EL (cell line): ENCODE data around the gene INHA.
A peak's percentile ranks its signal among the peaks of the same experiment; 100 is the strongest.

Experiments used
- DNase-seq: peaks from one replicate; pipeline ENCODE4 v3.0.0-alpha.2; 2016

The INHA gene

DNA sequence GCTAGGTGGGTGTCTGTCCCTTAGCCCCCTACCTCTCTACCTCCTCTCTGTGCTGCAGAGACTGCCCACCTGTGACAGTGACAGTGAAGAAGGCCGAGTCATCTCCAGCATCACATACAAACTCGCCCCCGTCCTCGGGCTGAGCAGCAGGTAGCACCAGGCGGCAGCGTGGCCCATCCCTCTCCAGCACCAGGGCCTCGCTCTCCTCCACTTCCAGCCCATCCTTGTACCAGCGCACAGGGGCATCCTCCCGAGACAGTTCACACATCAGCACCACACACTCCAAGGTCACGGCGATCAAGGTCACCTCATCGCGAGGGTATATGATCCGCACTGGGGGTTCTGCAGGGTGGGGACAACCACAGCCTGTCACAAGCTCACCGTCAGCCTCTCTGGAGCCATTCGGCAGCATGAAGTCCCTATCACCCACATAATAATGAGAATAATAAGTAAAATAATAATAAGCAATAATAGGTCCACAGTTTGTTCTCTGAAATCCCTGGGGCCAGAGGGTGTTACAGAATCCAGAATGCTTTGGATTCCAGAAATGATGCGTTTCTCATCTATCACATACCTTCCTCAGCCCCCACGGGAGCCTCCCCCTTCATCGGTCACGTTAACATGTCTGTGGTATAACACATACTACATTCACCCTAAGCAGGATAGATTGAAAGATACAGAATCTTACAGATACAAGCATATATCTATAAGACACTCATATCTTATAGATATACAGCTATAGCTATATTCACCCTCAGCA, 12.8 kb upstream of the INHA start:
- DNase-seq, result no peak

DNA sequence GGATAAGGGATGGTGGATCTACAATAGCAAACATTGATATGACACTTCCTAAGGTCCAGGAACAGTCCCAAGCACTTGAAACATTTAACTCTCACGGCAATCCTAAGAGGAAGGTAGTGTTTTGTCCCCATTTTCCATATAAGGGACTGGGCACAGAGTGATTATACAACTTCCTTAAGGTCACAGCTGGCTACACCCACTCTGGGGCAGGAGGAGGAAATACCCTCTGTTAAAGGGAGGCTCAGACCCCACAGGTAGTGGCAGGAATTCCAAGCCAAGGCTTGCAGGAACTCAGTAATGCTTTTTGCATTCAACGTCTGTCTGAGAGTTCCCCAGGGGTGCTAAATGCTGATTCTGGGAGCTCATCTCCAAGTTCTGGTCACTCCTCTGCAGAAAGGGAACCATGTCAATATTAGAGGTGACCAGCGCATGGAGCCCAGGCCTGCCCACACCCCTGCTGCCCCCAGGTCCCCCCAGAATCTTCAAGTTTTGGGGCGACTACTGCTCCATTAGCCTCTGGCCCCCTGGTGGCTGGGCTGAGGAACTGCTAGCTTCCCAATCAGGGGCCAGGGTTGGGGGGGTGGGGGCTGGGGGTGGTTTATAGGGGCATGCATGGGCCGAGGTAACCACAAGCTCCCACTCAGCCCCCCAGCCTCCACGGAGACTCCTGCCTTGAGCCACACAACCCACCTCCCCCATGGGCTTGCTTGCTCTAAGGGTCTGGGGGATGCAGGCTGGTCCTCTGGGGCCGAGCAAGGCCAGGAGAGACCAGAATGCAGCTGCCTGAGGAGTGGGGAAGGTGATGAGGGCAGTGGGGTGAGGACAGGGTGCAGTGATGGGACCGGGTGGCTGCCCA, 11.8 kb upstream of the INHA start:
- DNase-seq, result no peak

DNA sequence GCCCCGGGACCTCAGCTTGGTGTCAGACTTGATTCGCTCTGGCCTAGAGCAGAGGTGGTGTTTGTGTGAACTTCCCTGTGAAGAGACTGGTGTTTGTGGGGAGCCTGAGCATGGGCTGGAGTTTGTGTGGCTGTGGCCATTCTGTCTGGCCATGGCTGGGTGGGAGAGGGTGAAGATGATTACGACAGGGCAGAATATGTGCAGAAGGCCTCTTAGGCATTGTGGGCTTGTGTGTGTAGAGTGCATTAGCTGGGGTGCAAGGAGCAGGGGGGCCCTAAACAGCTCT, 11.3 kb upstream of the INHA start:
- DNase-seq, result no peak

DNA sequence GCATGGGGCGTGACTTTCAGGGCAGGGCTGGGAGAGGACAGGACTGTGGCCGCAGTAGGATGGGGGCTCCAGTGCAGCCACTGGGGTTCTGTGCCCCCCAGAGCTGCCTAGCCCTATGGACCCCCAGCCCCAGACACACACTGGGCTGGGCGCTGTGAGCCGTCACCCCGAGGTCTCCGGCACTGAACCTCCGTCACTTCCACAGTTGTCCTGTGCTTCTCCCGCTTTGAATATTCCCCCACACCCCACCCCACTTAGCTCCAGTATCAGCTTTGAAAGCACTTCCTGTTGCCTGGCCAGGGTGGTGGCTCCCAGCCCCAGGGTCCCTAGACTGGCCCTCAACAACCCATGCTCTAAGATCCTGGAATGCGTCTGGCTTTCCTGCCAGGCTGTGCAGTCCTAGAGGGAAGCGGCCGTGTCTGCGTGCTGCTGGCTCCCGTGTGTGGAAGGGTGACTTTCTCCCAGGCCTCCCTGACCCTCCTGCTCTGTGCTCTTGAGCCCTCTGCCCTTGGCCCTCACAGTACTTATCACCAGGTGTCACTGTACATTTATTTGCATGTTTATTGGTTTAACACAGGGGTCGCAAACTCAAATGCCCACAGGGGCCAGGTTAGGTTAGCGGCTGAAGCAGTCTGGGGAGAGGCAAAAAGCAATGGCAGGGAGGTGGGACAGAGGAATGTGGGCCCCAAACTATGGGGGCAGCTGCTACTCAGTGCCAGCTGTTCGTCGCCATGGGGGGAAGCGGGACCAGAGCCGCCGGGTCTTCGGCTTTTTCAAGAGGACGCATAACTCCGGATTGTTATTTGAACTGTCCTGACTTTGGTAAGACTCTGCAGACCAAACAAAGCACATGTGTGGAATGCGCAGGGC, 10.7 kb upstream of the INHA start:
- DNase-seq, result no peak

DNA sequence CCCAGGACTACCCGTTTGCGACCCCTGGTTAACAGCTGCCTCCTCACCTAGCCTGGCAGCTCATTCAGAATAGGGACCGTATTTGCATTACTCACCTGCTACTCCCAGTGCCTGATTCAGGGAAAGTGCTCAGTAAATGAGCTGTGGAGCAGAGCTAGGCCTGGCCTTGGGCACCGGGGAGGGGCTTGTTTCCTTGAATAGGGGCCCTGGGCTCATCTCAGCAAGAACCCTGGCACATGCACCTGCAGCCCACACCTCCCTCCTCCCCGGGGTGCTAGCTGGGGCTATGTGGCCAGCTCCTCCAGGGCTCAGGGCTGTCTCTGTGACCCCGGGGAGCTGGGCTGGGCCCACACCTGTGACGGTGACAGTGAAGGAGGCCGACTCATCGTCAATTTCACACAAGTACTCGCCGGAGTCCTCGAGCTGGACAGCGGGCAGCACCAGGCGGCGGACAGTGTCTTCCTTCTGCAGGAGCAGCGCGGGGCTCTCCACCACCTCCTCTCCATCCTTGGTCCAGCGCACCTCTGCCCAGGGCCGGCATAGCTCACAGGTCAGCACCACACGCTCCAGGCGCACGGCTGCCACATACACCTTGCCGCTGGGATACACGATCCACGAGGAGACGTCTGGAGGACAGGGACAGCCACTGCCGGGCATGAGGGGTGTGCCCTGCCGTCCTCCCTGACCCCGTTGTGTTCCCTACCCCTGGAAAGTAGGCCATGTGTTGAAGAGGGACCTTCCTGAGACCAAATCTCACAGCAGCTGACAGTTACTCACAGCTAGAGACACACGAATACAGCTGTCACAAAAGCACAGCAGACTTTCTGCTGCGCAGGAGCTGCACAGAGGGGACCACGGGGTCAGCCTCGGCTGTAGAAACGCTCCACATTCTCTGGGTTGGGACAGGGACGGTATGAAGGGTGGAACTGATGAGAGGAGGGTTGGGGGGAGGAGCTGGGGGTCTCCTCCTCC, 9.8 kb upstream of the INHA start:
- DNase-seq, result no peak

DNA sequence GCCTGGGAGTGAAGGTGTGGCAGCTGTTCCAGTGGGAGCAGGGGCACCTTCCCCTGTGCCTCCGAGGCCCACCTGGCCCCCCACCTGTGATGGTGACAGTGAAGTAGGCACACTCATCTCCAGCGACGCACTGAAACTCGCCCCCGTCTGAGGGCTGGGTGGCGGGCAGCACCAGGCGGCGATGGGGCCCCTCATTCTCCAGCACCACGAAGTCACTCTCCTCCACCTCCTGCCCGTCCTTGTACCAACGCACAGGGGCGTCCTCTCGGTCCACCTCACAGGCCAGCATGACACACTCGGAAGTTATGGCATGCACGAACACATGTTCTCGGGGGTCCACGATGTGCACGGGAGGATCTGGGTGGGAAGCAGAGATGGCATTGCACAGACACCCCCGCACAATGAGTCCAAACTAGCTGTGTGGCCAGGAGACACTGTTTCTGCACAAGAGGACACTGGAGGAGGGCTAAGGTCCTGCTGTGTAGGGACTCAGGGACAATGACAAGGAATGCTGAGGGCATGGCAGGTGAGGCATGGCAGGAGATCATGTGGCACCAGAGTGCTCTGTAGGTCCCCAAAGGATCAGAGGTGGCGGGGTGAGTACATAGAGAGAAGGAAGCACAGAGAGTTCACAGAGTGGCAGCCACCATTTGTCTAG, 8.7 kb upstream of the INHA start:
- no peak for DNase-seq

DNA sequence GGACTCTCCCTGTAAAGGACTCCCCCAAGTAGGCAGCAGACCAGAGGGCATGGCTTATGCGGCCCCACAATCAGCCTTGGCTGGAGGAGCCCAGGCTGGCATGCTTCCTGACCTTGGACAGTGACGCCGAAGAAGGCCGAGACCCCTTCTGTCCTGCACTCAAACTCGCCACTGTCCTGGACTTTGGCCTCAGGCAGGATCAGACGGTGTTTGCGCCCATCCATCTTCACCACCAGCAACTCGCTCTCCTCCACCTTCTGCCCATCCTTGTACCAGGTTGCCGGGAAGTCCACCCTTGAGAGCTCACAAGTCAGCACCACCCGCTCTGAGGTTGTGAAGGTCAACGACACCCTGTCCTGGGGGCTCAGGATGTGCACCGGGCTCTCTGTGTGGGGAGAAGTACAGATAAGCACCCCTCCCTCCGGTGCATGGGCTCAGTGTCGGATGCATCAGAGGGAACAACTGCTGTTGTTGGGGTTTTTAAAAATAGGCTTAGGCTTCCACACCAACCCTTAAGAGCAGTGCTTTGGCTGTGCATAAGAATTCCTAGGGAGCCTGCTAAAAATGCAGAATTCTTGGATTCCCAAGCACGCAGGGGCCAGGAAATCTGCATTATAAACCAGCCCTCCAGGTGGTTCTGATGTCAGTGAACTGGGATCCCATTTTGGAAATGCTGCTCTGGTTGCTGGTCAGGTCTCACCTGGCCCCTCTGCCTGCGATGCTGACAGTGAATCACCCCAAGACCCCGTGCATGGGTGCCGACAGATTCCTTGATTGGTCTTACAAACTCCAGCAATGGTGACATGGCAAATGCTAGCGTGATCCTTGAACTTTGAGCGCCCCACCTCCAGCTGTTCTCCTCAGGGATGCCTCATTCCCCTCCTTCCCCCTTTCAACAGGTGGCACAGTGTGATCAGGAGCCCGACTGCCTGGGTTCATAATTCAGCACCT, 6.7 kb upstream of the INHA start:
- DNase-seq, result no peak

DNA sequence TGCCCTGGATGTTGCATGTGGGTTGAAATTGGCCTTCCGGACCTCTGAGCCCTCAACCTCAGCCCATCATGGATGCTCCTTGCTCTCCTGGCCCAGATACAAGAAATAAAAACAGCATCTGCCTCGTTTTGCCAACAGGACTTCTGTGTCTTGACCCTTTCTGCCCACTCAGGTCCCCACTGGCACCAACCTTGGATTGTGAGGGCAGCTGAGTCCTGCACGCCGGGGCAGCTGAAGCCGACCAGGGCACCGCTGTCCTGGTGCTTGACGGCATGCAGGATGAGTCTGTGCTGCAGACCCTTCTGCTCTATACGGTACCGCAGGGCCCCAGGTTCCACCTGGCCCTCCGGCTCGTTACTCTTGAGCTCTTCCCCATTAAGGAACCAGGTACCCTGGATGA, 5.5 kb upstream of the INHA start:
- DNase-seq, result no peak

DNA sequence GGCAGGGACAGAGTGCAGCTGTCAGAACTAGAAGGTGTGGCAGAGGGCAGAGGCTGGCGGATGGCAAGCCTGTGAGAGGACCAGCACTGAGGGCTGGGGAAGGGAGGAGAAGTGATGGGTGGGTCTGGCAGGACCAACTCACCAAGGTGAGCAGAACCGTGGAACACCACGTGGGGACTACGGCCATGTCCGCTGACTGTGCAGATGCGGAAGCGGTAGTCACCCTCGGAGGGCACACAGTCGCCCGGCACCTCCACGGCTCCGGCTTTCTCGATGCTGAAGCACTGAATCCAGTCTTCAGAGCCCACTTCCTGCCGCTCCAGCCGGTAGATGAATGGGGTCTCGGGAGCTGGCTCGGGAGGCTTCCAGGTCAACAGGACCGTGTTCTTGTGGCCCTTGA, 5.0 kb upstream of the INHA start:
- DNase-seq, result no peak

DNA sequence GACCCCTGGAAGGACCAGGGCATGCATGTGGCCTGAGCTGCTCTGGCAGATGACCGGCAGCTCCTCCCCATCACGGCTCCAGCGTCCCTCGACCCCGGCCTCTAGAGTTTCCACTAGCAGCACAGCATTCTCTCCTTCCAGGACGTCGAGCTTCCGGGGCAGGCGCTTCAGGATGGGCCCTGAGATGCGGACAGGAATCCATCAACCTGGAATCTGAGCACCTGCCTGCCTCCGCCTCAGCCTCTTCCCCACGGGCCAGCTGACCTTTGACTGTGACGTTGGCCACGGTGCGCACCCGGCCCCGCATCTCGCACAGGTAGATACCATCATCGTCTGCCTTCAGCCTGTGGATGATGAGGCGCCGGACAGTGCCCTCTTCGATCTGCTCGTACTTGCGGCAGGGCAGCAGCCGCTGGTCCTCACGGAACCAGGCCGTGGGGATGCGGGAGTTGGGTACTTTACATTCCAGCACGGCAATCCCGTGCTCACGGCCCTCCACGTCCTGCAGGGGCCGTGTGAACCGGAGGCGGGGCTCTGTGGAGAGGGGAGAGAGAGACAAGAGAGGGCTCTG, 4.2 kb upstream of the INHA start:
- DNase-seq, result no peak

DNA sequence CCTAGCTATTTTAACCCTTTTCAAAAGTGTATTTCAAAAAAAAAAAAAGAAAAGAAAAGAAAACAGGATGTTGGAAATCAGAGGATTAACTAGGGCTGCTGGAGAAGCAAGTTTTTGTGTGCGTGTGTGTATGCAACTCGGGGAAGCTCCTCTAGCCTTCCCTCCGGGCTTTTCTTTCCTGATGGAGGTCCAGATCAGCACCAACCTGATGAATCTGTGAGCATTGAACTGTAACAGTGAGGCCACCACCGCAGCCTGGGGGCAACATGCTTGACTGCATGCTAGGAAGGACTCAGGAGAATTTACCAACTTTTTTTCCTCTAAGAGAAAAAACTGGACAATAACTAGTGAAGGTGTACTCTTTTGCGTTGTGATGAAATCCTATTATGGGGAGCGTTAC, 3.1 kb upstream of the INHA start:
- no peak for DNase-seq

DNA sequence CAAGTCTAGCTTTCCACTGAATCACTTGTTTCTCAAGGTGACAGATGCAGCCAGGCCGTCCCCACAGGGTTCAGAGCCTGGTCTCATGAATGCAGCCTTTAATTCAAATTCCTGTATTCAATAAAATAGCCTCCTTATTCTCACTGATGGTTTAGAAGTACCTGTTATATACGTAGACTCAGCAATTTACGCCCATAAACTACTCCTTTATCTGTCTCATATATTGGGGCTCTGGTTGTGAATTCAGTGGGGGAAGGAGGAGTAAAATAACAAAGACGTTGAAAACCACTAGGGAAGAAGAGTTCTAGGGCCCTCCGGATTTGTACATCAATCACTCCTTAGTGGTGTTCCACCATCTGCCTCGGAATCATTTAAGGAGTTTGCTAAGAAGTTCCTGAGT, 2.5 kb upstream of the INHA start:
- no peak for DNase-seq

DNA sequence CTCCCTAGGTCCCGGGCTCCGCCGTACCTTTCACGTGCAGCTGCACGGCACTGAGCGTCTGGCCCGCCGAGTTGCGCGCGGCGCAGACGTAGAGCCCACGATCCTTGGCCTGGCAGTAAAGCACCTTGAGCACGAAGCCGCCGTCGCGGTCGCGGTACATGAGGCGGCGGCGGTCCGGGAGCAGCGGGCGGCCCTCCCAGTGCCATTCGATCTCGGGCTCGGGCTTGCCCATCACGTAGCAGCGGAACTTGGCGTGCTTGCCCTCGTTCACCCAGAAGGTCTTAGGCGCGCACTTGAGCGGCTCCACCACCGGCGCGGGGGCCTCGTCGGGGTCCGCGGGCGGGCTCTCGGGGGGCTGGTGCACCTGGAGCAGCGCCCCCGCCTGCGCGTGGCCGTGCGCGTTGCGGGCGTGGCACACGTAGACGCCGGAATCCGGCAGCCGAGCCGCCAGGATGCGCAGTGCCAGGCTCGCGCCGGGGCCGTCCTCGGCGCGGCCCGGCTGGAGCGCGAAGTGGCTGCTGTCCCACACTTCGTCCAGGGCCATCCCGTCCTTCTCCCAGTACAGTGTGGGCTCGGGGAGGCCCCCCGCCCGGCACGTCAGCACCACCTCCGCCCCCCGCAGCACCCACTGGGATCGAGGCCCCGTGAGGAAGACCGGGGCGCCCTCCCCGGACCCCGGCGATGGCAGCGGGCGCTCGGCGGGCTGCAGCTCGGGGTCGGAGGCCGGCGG, 1.8 kb upstream of the INHA start:
- DNase-seq, result peak; percentile 52

DNA sequence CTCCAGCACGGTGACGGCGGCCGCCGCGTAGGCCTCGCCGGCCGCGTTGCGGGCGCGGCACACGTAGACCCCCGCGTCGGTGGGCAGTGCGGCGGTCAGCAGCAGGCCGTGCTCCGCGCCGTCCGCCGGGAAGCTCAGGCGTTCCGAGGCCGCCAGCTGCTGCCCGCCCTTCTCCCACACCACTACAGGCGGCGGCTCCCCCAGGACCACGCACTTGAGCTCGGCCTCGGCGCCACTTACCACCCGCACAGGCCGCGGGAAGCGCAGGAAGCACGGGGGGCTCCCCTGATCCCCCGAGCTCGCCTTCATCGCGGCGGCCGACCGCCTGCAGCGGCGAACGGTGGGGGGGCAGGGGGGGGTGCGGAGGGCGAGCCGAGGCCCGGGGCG, 1.2 kb upstream of the INHA start:
- DNase-seq, result peak; percentile 21

DNA sequence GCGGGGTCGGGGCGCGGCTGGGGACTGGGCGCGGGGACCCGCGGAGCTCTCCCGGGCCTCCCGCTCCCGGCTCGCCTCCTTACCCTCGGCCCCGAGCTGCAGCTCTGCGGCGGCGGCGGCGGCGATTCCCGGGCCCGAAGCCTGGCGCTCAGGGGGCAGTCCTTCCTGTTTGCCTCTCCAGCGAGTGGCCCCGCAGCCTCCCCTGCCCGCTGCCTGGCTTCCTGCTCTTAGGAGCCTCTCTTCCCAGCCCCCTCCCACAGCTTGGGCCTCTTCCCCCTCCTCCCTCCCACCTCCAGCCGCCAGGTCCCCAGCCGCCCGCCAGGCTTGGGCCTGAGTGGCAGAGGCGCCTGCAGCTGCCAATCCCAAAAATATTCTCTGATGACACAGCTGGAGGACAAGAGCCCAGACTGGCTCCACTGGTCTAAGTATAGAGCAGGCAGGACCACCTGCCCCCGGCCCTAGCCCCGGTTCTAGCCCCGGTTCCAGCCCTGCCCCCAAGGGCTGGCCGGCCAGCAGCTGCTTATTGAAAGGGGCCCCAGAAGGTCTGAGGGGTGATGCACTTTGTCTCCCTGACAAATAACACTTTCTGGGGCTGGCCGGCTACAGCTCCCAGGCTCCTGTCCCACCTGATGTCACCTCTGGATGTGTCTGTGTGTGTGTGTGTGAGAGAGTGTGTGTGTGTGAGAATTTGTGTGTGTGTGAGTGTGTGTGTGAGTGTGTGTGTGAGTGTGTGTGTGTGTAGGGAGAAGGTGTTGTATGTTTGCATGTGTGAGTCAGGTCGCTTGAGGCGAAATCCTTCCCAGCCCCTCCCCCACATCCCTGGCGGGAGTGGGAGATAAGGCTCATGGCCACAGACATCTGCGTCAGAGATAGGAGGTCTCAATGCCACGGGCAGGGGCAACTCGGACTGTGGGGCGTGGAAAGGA, 536 bp upstream of the INHA start, which contains the start of gene OBSL1:
OBSL1 (minus strand) TSS at position 229 of the 926 bp plus-strand sequence. CDS start 307 bp downstream, outside the sequence.
- DNase-seq, result peak; percentile 80

DNA sequence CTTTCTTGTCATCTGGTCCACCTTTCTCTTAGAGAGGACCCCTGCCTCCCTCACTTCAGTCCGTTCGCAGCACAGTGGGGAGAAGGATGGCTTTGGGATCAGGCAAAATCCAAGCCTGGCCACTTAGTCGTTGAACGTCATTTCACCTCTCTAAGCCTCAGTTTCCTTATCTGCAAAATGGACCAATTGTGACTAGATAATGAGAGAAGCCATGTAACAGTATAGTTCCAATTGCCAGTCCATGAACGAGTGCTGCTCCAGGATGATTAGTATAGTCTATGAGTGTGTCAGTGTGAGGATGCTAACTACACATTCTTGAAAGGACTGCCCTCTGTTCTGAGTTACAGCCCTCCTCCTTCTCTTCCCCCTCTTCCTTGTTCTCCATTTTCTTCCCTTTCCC, 1.1 kb downstream of the INHA start:
- no peak for DNase-seq

DNA sequence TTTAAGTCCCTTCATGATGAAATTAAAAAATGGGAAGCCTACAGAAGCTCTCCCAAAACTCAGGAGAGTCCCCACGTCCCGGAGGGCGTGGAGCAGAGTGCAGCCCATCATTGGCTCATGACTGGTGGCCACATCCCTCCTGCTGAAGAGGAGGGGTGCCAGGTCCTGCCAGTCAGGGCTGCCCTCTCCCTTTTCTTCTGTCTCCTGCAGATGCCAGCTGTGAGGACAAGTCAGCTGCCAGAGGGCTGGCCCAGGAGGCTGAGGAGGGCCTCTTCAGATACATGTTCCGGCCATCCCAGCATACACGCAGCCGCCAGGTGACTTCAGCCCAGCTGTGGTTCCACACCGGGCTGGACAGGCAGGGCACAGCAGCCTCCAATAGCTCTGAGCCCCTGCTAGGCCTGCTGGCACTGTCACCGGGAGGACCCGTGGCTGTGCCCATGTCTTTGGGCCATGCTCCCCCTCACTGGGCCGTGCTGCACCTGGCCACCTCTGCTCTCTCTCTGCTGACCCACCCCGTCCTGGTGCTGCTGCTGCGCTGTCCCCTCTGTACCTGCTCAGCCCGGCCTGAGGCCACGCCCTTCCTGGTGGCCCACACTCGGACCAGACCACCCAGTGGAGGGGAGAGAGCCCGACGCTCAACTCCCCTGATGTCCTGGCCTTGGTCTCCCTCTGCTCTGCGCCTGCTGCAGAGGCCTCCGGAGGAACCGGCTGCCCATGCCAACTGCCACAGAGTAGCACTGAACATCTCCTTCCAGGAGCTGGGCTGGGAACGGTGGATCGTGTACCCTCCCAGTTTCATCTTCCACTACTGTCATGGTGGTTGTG, 2.6 kb downstream of the INHA start:
- no peak for DNase-seq
